ENCODE measurements around the gene OR4F6.

The OR4F6 gene

DNA sequence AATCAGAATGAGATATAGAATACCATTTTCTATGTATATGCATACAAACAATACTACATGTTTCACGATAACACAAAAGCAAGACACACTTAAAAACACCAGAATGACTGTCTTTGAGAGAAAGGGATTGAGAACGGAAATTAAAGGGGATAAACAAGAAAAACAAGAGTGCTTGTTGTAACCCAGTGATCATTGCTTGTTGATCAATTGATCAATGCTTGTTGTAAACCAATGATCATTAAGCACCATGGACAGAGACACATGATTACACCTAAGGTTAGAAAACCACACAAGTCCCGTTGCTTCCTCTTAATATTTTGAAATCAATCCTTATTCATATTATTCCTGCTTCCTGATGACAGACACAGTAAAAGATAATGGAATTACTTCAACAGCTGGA is 7.6 kb downstream of the OR4F6 start:
- DNase-seq (ENCODE audit: extremely low read depth, low read depth), result no peak
- TF ChIP-seq, protein P1, sequence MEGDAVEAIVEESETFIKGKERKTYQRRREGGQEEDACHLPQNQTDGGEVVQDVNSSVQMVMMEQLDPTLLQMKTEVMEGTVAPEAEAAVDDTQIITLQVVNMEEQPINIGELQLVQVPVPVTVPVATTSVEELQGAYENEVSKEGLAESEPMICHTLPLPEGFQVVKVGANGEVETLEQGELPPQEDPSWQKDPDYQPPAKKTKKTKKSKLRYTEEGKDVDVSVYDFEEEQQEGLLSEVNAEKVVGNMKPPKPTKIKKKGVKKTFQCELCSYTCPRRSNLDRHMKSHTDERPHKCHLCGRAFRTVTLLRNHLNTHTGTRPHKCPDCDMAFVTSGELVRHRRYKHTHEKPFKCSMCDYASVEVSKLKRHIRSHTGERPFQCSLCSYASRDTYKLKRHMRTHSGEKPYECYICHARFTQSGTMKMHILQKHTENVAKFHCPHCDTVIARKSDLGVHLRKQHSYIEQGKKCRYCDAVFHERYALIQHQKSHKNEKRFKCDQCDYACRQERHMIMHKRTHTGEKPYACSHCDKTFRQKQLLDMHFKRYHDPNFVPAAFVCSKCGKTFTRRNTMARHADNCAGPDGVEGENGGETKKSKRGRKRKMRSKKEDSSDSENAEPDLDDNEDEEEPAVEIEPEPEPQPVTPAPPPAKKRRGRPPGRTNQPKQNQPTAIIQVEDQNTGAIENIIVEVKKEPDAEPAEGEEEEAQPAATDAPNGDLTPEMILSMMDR (IDR thresholded peaks at IDR 0.05; ENCODE audit: low read depth, low read length), result no peak

DNA sequence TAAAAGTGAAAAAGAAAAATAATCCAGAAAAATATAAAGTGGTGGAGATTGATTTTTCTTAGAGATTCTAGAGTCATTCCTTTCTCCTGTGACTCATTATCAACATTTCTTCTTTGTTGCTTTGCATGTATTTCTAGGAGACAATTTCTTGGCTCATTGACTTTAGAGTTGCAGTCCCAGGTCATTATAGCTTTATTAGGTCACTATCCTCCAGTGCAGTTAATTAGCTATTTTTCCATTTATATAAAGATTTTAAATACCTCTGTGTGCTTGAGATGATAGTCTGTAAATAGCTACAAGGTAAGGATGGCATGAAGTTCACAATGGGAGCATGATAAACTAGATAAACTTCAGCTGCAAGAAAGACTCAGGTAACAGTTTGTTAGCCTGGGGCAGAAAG is 8.6 kb downstream of the OR4F6 start, which contains the start of gene OR4F15:
Gene OR4F15 (plus strand): TSS at position 301 of the 400 bp plus-strand sequence. CDS start 5,985 bp downstream, outside the sequence.
- DNase-seq (ENCODE audit: extremely low read depth, low read depth), result no peak
- TF ChIP-seq, protein P1 (IDR thresholded peaks at IDR 0.05; ENCODE audit: low read depth, low read length), result no peak

DNA sequence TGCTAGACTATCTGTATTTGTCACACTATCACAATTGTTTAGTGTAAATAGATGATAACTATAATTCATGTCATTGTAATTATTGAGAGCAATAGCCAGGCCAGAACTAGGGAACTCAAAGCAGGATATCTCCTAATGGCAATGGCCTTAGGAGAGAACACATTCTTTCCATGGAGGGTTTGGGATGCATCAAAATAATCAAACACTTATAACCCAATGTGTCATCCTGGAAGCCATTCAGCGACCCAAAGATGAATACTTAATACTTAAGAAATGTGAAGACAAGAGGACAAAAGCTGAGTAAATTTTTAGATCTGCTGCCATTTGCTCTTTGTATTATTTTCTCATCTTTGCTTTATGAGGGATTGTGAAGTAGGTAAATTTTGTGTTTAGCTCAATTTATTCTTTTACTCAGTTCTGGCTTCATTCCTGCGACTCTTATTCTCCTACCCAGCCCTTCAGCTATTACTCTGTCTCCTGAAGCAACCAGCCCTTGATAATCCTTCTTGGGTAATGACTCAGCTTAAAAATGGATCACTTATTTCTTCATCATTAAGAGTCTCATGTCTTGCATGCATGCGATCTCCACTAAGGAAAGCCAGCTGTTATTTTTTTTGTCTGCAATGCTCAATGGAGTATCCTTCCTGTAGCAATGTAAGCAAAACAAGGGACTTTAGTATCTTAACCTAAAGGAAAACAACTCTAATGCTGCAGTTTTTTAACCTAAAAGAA is 10.7 kb downstream of the OR4F6 start:
- DNase-seq (ENCODE audit: extremely low read depth, low read depth), result peak; percentile 62
- TF ChIP-seq, protein P1 (IDR thresholded peaks at IDR 0.05; ENCODE audit: low read depth, low read length), result no peak

DNA sequence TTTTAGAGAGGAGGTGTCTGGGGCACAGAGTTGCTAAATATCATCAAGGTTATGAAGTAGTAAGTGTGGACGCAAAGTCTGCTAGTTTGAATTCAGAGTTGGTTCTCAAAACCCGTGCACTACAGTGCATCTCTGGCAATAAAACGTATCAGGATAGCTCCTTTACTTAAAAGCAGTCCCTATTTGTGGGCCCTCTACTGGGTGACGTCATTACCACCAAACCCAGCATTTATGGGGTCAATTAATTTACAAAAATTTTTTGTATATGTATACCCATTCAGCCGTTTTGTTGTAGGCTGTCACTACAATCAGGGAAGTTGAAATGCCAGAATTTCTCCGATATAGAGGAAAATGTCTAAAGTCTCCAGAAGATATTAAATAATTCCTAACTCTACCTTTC is 17.5 kb downstream of the OR4F6 start:
- TF ChIP-seq, protein P1 (IDR thresholded peaks at IDR 0.05; ENCODE audit: low read depth, low read length), result no peak
- DNase-seq (ENCODE audit: extremely low read depth, low read depth), result no peak

DNA sequence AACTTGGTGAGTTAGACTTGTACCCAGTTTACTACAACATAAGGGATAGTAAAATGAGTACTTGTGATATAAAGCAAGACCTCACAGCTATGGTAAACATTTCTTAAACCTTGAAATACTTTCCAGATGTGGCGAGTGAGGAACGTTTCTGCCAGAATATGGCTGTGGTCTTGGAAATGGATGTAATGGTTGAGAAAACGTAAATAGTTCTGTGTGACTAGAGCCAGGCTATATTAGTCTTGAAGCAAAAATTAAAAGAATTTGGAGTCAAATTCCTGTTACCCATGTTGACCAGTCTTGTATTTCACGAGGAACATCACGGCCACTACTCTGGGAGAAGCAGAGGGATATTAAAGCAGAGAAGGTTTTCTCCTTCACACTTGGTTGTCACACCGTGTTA is 23.9 kb downstream of the OR4F6 start:
- TF ChIP-seq, protein P1 (IDR thresholded peaks at IDR 0.05; ENCODE audit: low read depth, low read length), result no peak

DNA sequence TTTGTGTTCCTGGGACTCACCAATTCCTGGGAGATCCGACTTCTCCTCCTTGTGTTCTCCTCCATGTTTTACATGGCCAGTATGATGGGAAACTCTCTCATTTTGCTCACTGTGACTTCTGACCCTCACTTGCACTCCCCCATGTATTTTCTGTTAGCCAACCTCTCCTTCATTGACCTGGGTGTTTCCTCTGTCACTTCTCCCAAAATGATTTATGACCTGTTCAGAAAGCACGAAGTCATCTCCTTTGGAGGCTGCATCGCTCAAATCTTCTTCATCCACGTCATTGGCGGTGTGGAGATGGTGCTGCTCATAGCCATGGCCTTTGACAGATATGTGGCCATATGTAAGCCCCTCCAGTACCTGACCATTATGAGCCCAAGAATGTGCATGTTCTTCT is 25.5 kb downstream of the OR4F6 start:
- DNase-seq (ENCODE audit: extremely low read depth, low read depth), result no peak

More for the DNA sequence above, 23.9 kb downstream of the OR4F6 start:
- DNase-seq (ENCODE audit: extremely low read depth, low read depth), result peak; percentile 56

DNA sequence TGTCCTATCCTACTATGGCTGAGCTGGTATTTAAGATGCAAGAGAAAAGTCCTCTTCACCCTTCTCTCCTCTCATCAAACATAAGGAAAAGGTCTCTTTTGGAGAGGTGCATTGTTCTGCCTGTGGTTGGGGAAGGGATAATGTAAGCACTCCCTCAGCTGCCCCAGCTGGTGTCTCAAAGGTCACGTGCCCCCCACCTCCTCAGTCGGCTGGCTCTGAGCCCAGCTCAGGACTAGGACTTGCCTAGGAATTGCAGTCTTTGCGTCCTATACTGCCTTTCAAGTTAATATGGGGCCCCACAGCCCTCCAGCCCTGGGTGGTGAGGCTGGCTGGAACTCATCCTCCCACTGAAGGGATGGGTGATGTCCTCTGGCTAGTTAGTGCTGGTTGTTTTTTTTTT is 38.3 kb downstream of the OR4F6 start:
- DNase-seq (ENCODE audit: extremely low read depth, low read depth), result no peak
- TF ChIP-seq, protein P1 (IDR thresholded peaks at IDR 0.05; ENCODE audit: low read depth, low read length), result no peak

More for the DNA sequence above, 25.5 kb downstream of the OR4F6 start:
- TF ChIP-seq, protein P1 (IDR thresholded peaks at IDR 0.05; ENCODE audit: low read depth, low read length), result no peak
